Activated CD8-positive, alpha-beta T cell treated with anti-CD3 and anti-CD28 coated beads for 36 hours (primary cell): Measurements from ENCODE around the gene FBH1. TPM values are rescaled to one million over a fixed set of nuclear protein-coding genes. Genes with fewer than 3 reads are reported as not detected.

ENCODE experiments used
- ATAC-seq: fragments of 200-7000 bp; cut with Tn5 transposase; one replicate; pipeline ENCODE4 v1.10.0; 2021; ENCODE audit warnings: mild to moderate bottlenecking, moderate library complexity
- CTCF ChIA-PET: fragments of 350-600 bp; sonication (Branson Sonifier 250); formaldehyde crosslinking; loops from one replicate; lab custom pipeline; 2021; ENCODE audit warnings: antibody characterized with exemption; lab: Charles Lee
- POLR2A ChIA-PET: fragments of 350-600 bp; sonication (Branson Sonifier 250); formaldehyde crosslinking; loops from one replicate; lab custom pipeline; 2021; ENCODE audit warnings: antibody characterized with exemption; lab: Charles Lee
- DNase-seq: peaks from one replicate; pipeline ENCODE4 v3.0.0-alpha.2; 2020
- H3K27ac Mint-ChIP-seq: one replicate; pipeline ENCODE4 v1.8.0; 2021; ENCODE audit warnings: mild to moderate bottlenecking, mixed read lengths
- H3K27me3 Mint-ChIP-seq: one replicate; pipeline ENCODE4 v1.8.0; 2021; ENCODE audit warnings: mixed read lengths
- H3K36me3 Mint-ChIP-seq: one replicate; pipeline ENCODE4 v1.8.0; 2021; ENCODE audit warnings: low read depth, mixed read lengths
- H3K4me1 Mint-ChIP-seq: one replicate; pipeline ENCODE4 v1.8.0; 2021; ENCODE audit warnings: low read depth, mixed read lengths
- H3K4me3 Mint-ChIP-seq: one replicate; pipeline ENCODE4 v1.8.0; 2021; ENCODE audit warnings: mild to moderate bottlenecking, moderate library complexity, mixed read lengths
- H3K9me3 Mint-ChIP-seq: one replicate; pipeline ENCODE4 v1.8.0; 2021; ENCODE audit warnings: mixed read lengths
- CTCF ChIP-seq: fragments of 200-600 bp; IDR thresholded peaks from one replicate; pipeline ENCODE4 v1.8.0; 2022; ENCODE audit warnings: antibody characterized with exemption, mild to moderate bottlenecking
- intact Hi-C: fragments of 100-400 bp; cut with micrococcal nuclease; formaldehyde crosslinking; loops from one replicate; pipeline ENCODE4 v1.10.0; 2022
- total RNA-seq, 2 experiments: library from RNA; stranded (reverse); gene quantifications; one replicate each; pipeline ENCODE4 v1.2.3, GENCODE V29; 2021

The FBH1 gene
- total RNA-seq, 2 experiments from 2014 or later, result 47.2 to 51.3 TPM

- H3K27ac Mint-ChIP-seq, result no peak overlapping the region
- intact Hi-C loops, result no loop called here
- no peaks in the 10 kb centered on the region for H3K9me3 Mint-ChIP-seq
- CTCF ChIA-PET, result interaction anchor here (1.4 kb wide), 1 partner anchor 9 kb away, joined by 4 read pairs; no protein-coding TSS in a partner anchor
- POLR2A ChIA-PET, result interaction anchor here (1.0 kb wide), 1 partner anchor 14 kb away, joined by 3 read pairs; no protein-coding TSS in a partner anchor
- H3K36me3 Mint-ChIP-seq, result peaks cover 22% of the 10 kb centered on the region
- ATAC-seq (no peak), DNase-seq (no peak)
- H3K4me3 Mint-ChIP-seq, result no peak overlapping the region
- H3K4me1 Mint-ChIP-seq, result no peaks in the 10 kb centered on the region
- no peak for TF ChIP-seq CTCF
- H3K27me3 Mint-ChIP-seq, result no peaks in the 10 kb centered on the region
These were observed 63.6 kb downstream of the FBH1 start for GRCh38 chr10:5953676-5954075.

- DNase-seq, result no peak
- Mint-ChIP-seq H3K4me3 (no peak overlapping the region), H3K9me3 (no peaks in the 10 kb centered on the region), H3K36me3 (peaks cover 31% of the 10 kb centered on the region), H3K27me3 (no peaks in the 10 kb centered on the region), H3K4me1 (no peaks in the 10 kb centered on the region), H3K27ac (no peak overlapping the region)
- CTCF ChIA-PET, result no interaction called here
- intact Hi-C loops, result no loop called here
- no peak for TF ChIP-seq CTCF
- ATAC-seq, result no peak
- POLR2A ChIA-PET, result no interaction called here
These were observed 66.3 kb downstream of the FBH1 start for GRCh38 chr10:5956146-5956936.

GRCh38 chr10:5958077-5958476 is 68.0 kb downstream of the FBH1 start:
- no peak overlapping the region for H3K27ac Mint-ChIP-seq
- no peak overlapping the region for H3K4me3 Mint-ChIP-seq
- H3K9me3 Mint-ChIP-seq, result no peaks in the 10 kb centered on the region
- no peak for TF ChIP-seq CTCF
- ATAC-seq, result no peak
- CTCF ChIA-PET, result interaction anchor here (1.4 kb wide), 1 partner anchor 11 kb away, joined by 3 read pairs; no protein-coding TSS in a partner anchor
- no peaks in the 10 kb centered on the region for H3K27me3 Mint-ChIP-seq
- peaks cover 34% of the 10 kb centered on the region for H3K36me3 Mint-ChIP-seq
- H3K4me1 Mint-ChIP-seq, result no peaks in the 10 kb centered on the region
- intact Hi-C loops, result no loop called here
- POLR2A ChIA-PET, result no interaction called here
- no peak for DNase-seq

GRCh38 chr10:5958675-5959074 is 68.6 kb downstream of the FBH1 start:
- ChIA-PET CTCF (interaction anchor here (1.4 kb wide), 1 partner anchor 10 kb away, joined by 3 read pairs; no protein-coding TSS in a partner anchor), POLR2A (interaction anchor here (0.6 to 1.3 kb wide), 2 partner anchors 18 to 37 kb away, joined by 3 to 4 read pairs; partner anchors contain the start of gene IL15RA)
- H3K4me3 Mint-ChIP-seq, result no peak overlapping the region
- TF ChIP-seq CTCF, result no peak
- intact Hi-C loops, result no loop called here
- H3K27me3 Mint-ChIP-seq, result no peaks in the 10 kb centered on the region
- DNase-seq (no peak), ATAC-seq (no peak)
- H3K36me3 Mint-ChIP-seq, result peaks cover 31% of the 10 kb centered on the region
- no peaks in the 10 kb centered on the region for H3K4me1 Mint-ChIP-seq
- H3K27ac Mint-ChIP-seq, result no peak overlapping the region
- no peaks in the 10 kb centered on the region for H3K9me3 Mint-ChIP-seq

GRCh38 chr10:5959142-5959541 is 69.1 kb downstream of the FBH1 start:
- Mint-ChIP-seq H3K27ac (no peak overlapping the region), H3K9me3 (no peaks in the 10 kb centered on the region), H3K36me3 (peaks cover 31% of the 10 kb centered on the region), H3K4me3 (no peak overlapping the region), H3K27me3 (no peaks in the 10 kb centered on the region), H3K4me1 (no peaks in the 10 kb centered on the region)
- ChIA-PET POLR2A (interaction anchor here (0.6 to 1.3 kb wide), 2 partner anchors 18 to 38 kb away, joined by 3 to 4 read pairs; partner anchors contain the start of gene IL15RA), CTCF (no interaction called here)
- DNase-seq (no peak), ATAC-seq (no peak)
- no peak for TF ChIP-seq CTCF
- intact Hi-C loops, result no loop called here
